Peyer's patch (tissue), 4 donors: ENCODE measurements around the gene NRN1L.

Source experiments
- CTCF ChIP-seq, 6 experiments: fragments of 450-650 bp in 4 of 6; fragments of 200-600 bp in 2 of 6; sonication (generic) in 1 of 6; IDR thresholded peaks; one replicate each; pipeline ENCODE4 v1.5.1; 2017 to 2019; ENCODE audit warnings: antibody characterized with exemption in 6 of 6, mild to moderate bottlenecking in 3 of 6, moderate library complexity in 1 of 6
- POLR2A ChIP-seq, 2 donors: fragments of 450-650 bp; IDR thresholded peaks; one replicate each; pipeline ENCODE4 v1.5.1; 2017; ENCODE audit warnings: antibody characterized with exemption in 2 of 2, mild to moderate bottlenecking in 2 of 2, moderate library complexity in 2 of 2

GRCh38 chr16:67853670-67854069 lies 31.0 kb upstream of the NRN1L start:
- TF ChIP-seq CTCF (IDR thresholded peaks at IDR 0.05): no peak
- no peak for TF ChIP-seq POLR2A (IDR thresholded peaks at IDR 0.05)
